HG03354 (cell line): ENCODE data around the gene NHEJ1.

Source experiments
- ATAC-seq: cut with Tn5 transposase; IDR thresholded peaks from one replicate; pipeline ENCODE4 v1.9.1; 2021; ENCODE audit warnings: mild to moderate bottlenecking; ENCODE audit not compliant: unreplicated experiment, poor library complexity, severe bottlenecking

Gene NHEJ1

GRCh38 chr2:219169930-219170654 lies 9.5 kb upstream of the NHEJ1 start, which contains the start of gene SLC23A3:
TSS of gene SLC23A3 (minus strand) at chr2:219170029. CDS start at chr2:219169984, 45 bp downstream.
- no peak for ATAC-seq

GRCh38 chr2:219168932-219169331 lies 8.3 kb upstream of the NHEJ1 start:
- no peak for ATAC-seq

GRCh38 chr2:219168526-219168925 lies 7.9 kb upstream of the NHEJ1 start:
- no peak for ATAC-seq

GRCh38 chr2:219167997-219168396 lies 7.4 kb upstream of the NHEJ1 start:
- ATAC-seq = no peak

- no peak for ATAC-seq
Observed at GRCh38 chr2:219165058-219165911, 4.7 kb upstream of the NHEJ1 start.

- no peak for ATAC-seq
Observed at GRCh38 chr2:219163156-219163555, 2.5 kb upstream of the NHEJ1 start.

- no peak for ATAC-seq
Observed at GRCh38 chr2:219161097-219161496, 482 bp upstream of the NHEJ1 start.

- peak; percentile 3 for ATAC-seq
Observed at GRCh38 chr2:219159771-219160185, 837 bp downstream of the NHEJ1 start.

GRCh38 chr2:219158586-219158985 lies 2.0 kb downstream of the NHEJ1 start:
- no peak for ATAC-seq

- no peak for ATAC-seq
Observed at GRCh38 chr2:219158025-219158424, 2.6 kb downstream of the NHEJ1 start.

GRCh38 chr2:219157396-219157795 lies 3.2 kb downstream of the NHEJ1 start:
- no peak for ATAC-seq

GRCh38 chr2:219155054-219155644 lies 5.5 kb downstream of the NHEJ1 start:
- no peak for ATAC-seq

GRCh38 chr2:219149667-219150066 lies 10.9 kb downstream of the NHEJ1 start:
- no peak for ATAC-seq

GRCh38 chr2:219142329-219142728 lies 18.3 kb downstream of the NHEJ1 start:
- ATAC-seq = no peak

GRCh38 chr2:219140722-219141121 lies 19.9 kb downstream of the NHEJ1 start:
- no peak for ATAC-seq

- ATAC-seq = no peak
Observed at GRCh38 chr2:219133976-219134375, 26.6 kb downstream of the NHEJ1 start.

GRCh38 chr2:219131744-219132143 lies 28.9 kb downstream of the NHEJ1 start:
- ATAC-seq = no peak

GRCh38 chr2:219131327-219131726 lies 29.3 kb downstream of the NHEJ1 start:
- no peak for ATAC-seq

GRCh38 chr2:219129589-219129988 lies 31.0 kb downstream of the NHEJ1 start:
- no peak for ATAC-seq

GRCh38 chr2:219128396-219128795 lies 32.2 kb downstream of the NHEJ1 start:
- ATAC-seq = no peak
